Endodermal cell (in vitro differentiated cells): Measurements from ENCODE around the gene GJB3. TPM values are rescaled to one million over a fixed set of nuclear protein-coding genes. Genes with fewer than 3 reads are reported as not detected.

Experiments
- DNase-seq: peaks from one replicate; pipeline ENCODE4 v3.0.0-alpha.2; 2017
- H3K27ac ChIP-seq: 2 replicates; pipeline ENCODE4 v1.5.1; 2013; ENCODE audit warnings: mild to moderate bottlenecking, low read depth, low read length, moderate library complexity
- H3K27me3 ChIP-seq: 2 replicates; pipeline ENCODE4 v1.6.1; 2013; ENCODE audit warnings: mild to moderate bottlenecking, low read length, moderate library complexity; ENCODE audit not compliant: insufficient read depth, control insufficient read depth, poor library complexity, severe bottlenecking
- H3K36me3 ChIP-seq: 2 replicates; pipeline ENCODE4 v1.7.0; 2013; ENCODE audit warnings: mild to moderate bottlenecking, low read length, moderate library complexity; ENCODE audit not compliant: control insufficient read depth, insufficient read depth
- H3K4me1 ChIP-seq: one replicate; pipeline ENCODE4 v1.7.0; 2013; ENCODE audit warnings: low read length; ENCODE audit not compliant: control insufficient read depth, insufficient read depth
- H3K4me3 ChIP-seq: 2 replicates; pipeline ENCODE4 v1.5.1; 2013; ENCODE audit warnings: mild to moderate bottlenecking, low read length, moderate library complexity
- H3K9ac ChIP-seq: 2 replicates; pipeline ENCODE4 v1.6.1; 2013; ENCODE audit warnings: mild to moderate bottlenecking, low read length, moderate library complexity; ENCODE audit not compliant: poor library complexity, severe bottlenecking; ENCODE audit errors: extremely low read depth
- H3K9me3 ChIP-seq: 2 replicates; pipeline ENCODE4 v1.6.1; 2013; ENCODE audit warnings: mild to moderate bottlenecking, low read length, moderate library complexity; ENCODE audit not compliant: control insufficient read depth
- H3K27ac Mint-ChIP-seq: 2 replicates; pipeline ENCODE4 v1.8.0; 2020; ENCODE audit warnings: mixed read lengths
- H3K27me3 Mint-ChIP-seq: 2 replicates; pipeline ENCODE4 v1.8.0; 2021; ENCODE audit warnings: mild to moderate bottlenecking, mixed read lengths; ENCODE audit not compliant: insufficient read depth
- H3K36me3 Mint-ChIP-seq: 2 replicates; pipeline ENCODE4 v1.8.0; 2020; ENCODE audit warnings: low read depth, mixed read lengths
- H3K4me1 Mint-ChIP-seq: 2 replicates; pipeline ENCODE4 v1.8.0; 2020; ENCODE audit warnings: mixed read lengths
- H3K4me3 Mint-ChIP-seq: 2 replicates; pipeline ENCODE4 v1.8.0; 2020; ENCODE audit warnings: mild to moderate bottlenecking, moderate library complexity, mixed read lengths
- H3K9me3 Mint-ChIP-seq: 2 replicates; pipeline ENCODE4 v1.8.0; 2020; ENCODE audit warnings: mild to moderate bottlenecking, mixed read lengths
- CTCF ChIP-seq: fragments of 200-600 bp; sonication (generic); conservative IDR thresholded peaks from 2 replicates; pipeline ENCODE4 v1.5.0; 2021; ENCODE audit warnings: antibody characterized with exemption, mild to moderate bottlenecking
- WGBS, 2 experiments: methylation state at CpG; one replicate each; pipeline versions ENCODE4 v1.1.5 to v1.1.7; 2013; ENCODE audit warnings: missing lambda C conversion rate in 2 of 2, mixed read lengths in 1 of 2; ENCODE audit not compliant: insufficient coverage in 1 of 2, insufficient read length in 1 of 2; 5-methylcytosine and 5-hydroxymethylcytosine counted together
- total RNA-seq, 2 donors: library from RNA; stranded (reverse); fragmentation: NEBNext Ultra II Directional in 1 of 2; extraction: Animal tissue kit (Norgen Biotek cat#: 25700) in 1 of 2; gene quantifications; 2 replicates in 1 of 2; 3 replicates in 1 of 2; pipeline ENCODE4 v1.2.1, GENCODE V29; 2021

The GJB3 gene
- total RNA-seq, 2 donors from 2014 or later = 0.38 to 2.9 TPM

DNA sequence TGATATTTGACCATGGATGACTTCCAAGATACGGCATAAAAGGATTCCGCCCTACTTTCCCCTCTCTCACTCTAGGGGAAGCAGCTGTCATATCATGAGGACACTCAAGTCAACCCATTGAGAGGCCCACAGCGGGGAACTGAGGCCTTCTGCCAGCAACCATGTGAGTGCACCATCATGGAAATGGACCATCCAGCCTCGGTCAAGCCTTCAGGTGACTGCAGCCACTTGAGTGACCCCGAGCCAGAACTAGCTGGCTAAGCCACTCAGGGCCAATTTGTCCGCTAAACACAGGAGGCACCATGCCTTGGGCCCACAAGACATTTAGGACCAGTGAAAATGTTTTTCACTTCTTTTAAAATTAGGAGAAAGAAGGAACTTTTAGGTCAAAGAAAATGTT is 37.2 kb upstream of the GJB3 start:
- Histone ChIP-seq H3K4me3 (no peak overlapping the region), H3K27ac (no peak overlapping the region), H3K27me3 (no peaks in the 10 kb centered on the region), H3K4me1 (peaks cover 24% of the 10 kb centered on the region), H3K36me3 (no peaks in the 10 kb centered on the region), H3K9me3 (no peaks in the 10 kb centered on the region), H3K9ac (no peak overlapping the region)
- H3K27ac Mint-ChIP-seq = no peak overlapping the region
- 92 to 94% methylated on average over 4 to 6 of the region's 6 CpGs for WGBS, 2 experiments
- no peak overlapping the region for H3K4me3 Mint-ChIP-seq
- DNase-seq = peak; percentile 36
- TF ChIP-seq CTCF = no peak
- no peaks in the 10 kb centered on the region for H3K36me3 Mint-ChIP-seq
- peaks cover 2% of the 10 kb centered on the region for H3K27me3 Mint-ChIP-seq
- peaks cover 55% of the 10 kb centered on the region for H3K4me1 Mint-ChIP-seq
- no peaks in the 10 kb centered on the region for H3K9me3 Mint-ChIP-seq

DNA sequence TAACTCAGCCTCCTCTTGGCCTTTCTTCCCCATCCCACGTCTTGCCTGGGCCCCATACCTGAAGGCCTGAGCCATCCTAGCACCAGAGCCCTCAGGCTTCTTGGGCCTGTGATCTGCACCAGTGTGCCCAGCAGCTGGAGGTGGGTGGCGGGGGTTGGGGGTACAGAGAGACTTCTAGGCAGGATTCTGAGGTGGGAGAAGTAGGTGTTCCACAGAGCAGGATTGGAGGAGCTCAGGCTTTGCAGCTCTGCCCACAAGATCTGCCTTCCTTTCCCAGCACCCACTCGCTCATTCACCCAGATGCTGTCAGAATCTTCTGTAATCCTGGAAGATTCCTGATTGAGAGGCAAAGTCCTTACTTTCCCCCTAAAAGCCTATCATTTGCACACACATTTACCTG is 36.2 kb upstream of the GJB3 start:
- H3K27ac Mint-ChIP-seq = no peak overlapping the region
- DNase-seq = peak; percentile 20
- 86 to 95% methylated on average over 1 to 3 of the region's 3 CpGs for WGBS, 2 experiments
- Histone ChIP-seq H3K4me1 (peaks cover 20% of the 10 kb centered on the region), H3K9me3 (no peaks in the 10 kb centered on the region), H3K4me3 (no peak overlapping the region), H3K36me3 (no peaks in the 10 kb centered on the region), H3K27ac (no peak overlapping the region), H3K9ac (no peak overlapping the region), H3K27me3 (no peaks in the 10 kb centered on the region)
- peaks cover 2% of the 10 kb centered on the region for H3K27me3 Mint-ChIP-seq
- H3K36me3 Mint-ChIP-seq = no peaks in the 10 kb centered on the region
- peaks cover 54% of the 10 kb centered on the region for H3K4me1 Mint-ChIP-seq
- no peaks in the 10 kb centered on the region for H3K9me3 Mint-ChIP-seq
- H3K4me3 Mint-ChIP-seq = no peak overlapping the region
- no peak for TF ChIP-seq CTCF

DNA sequence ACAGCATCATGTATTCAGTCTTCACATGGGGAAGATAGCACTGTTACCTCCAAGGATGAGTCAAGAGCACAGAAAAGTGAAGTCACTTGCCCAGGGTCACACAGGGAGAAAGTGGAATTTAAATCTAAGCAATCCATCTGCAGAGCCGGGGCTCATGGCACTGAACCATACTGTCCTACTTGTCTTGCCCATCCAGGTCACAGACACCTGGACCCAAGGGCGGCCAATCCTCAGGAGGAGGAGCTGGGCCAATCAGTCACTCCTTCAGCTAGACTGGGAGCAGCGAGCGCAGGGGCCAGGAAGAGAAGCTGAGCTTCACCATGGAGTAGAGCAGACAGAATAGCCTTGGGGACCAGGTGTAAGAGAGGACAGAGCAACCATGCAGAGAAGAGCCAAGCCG is 35.3 kb upstream of the GJB3 start:
- no peak overlapping the region for H3K27ac Mint-ChIP-seq
- peaks cover 2% of the 10 kb centered on the region for H3K27me3 Mint-ChIP-seq
- H3K4me3 Mint-ChIP-seq = no peak overlapping the region
- H3K9me3 ChIP-seq = no peaks in the 10 kb centered on the region
- H3K9ac ChIP-seq = no peak overlapping the region
- 85 to 93% methylated on average over 3 to 5 of the region's 5 CpGs for WGBS, 2 experiments
- H3K36me3 ChIP-seq = no peaks in the 10 kb centered on the region
- peak; percentile 35 for DNase-seq
- no peak overlapping the region for H3K27ac ChIP-seq
- H3K9me3 Mint-ChIP-seq = no peaks in the 10 kb centered on the region
- no peaks in the 10 kb centered on the region for H3K36me3 Mint-ChIP-seq
- peaks cover 21% of the 10 kb centered on the region for H3K4me1 ChIP-seq
- H3K27me3 ChIP-seq = no peaks in the 10 kb centered on the region
- H3K4me3 ChIP-seq = no peak overlapping the region
- peaks cover 55% of the 10 kb centered on the region for H3K4me1 Mint-ChIP-seq
- TF ChIP-seq CTCF = no peak
